ENCODE results near the gene ATIC. TPM values are rescaled to one million over a fixed set of nuclear protein-coding genes. Genes with fewer than 3 reads are reported as not detected.

ATIC gene
- polyA plus RNA-seq, 1 experiment: 83.0 TPM

- Histone ChIP-seq H3K4me3 (ENCODE audit: low read depth, low read length) (no peak overlapping the region), H3K36me3 (ENCODE audit: control insufficient read depth, insufficient read depth, low read length) (no peaks in the 10 kb centered on the region), H3K27me3 (ENCODE audit: control insufficient read depth, insufficient read depth, low read length) (no peaks in the 10 kb centered on the region)
- ChIA-PET CTCF (no interaction called here), POLR2A (no interaction called here)
- no peak for DNase-seq (ENCODE audit: low read depth)
- no peak for TF ChIP-seq CTCF (IDR thresholded peaks at IDR 0.05; ENCODE audit: insufficient read depth, low read depth, low read length)
Observed at GRCh38 chr2:215275824-215276223, 36.0 kb upstream of the ATIC start.

- H3K27me3 ChIP-seq (ENCODE audit: control insufficient read depth, insufficient read depth, low read length): no peaks in the 10 kb centered on the region
- DNase-seq (ENCODE audit: low read depth): no peak
- H3K4me3 ChIP-seq (ENCODE audit: low read depth, low read length): no peak overlapping the region
- CTCF ChIA-PET: interaction anchor here (1.3 kb wide), 1 partner anchor 8 kb away, joined by 6 read pairs; no protein-coding TSS in a partner anchor
- H3K36me3 ChIP-seq (ENCODE audit: control insufficient read depth, insufficient read depth, low read length): no peaks in the 10 kb centered on the region
- POLR2A ChIA-PET: no interaction called here
- no peak for TF ChIP-seq CTCF (IDR thresholded peaks at IDR 0.05; ENCODE audit: insufficient read depth, low read depth, low read length)
Observed at GRCh38 chr2:215277944-215278343, 33.9 kb upstream of the ATIC start.

- no peaks in the 10 kb centered on the region for H3K27me3 ChIP-seq (ENCODE audit: control insufficient read depth, insufficient read depth, low read length)
- no peak for DNase-seq (ENCODE audit: low read depth)
- CTCF ChIA-PET: interaction anchor here (0.9 to 1.5 kb wide), 2 partner anchors 10 to 16 kb away, joined by 3 read pairs; no protein-coding TSS in a partner anchor
- POLR2A ChIA-PET: no interaction called here
- no peaks in the 10 kb centered on the region for H3K36me3 ChIP-seq (ENCODE audit: control insufficient read depth, insufficient read depth, low read length)
- no peak for TF ChIP-seq CTCF (IDR thresholded peaks at IDR 0.05; ENCODE audit: insufficient read depth, low read depth, low read length)
- H3K4me3 ChIP-seq (ENCODE audit: low read depth, low read length): no peak overlapping the region
Observed at GRCh38 chr2:215280326-215280725, 31.5 kb upstream of the ATIC start.

- ChIA-PET CTCF (interaction anchor here (3.2 kb wide), 1 partner anchor 13 kb away, joined by 14 read pairs; no protein-coding TSS in a partner anchor), POLR2A (no interaction called here)
- no peak overlapping the region for H3K4me3 ChIP-seq (ENCODE audit: low read depth, low read length)
- H3K27me3 ChIP-seq (ENCODE audit: control insufficient read depth, insufficient read depth, low read length): no peaks in the 10 kb centered on the region
- TF ChIP-seq CTCF (IDR thresholded peaks at IDR 0.05; ENCODE audit: insufficient read depth, low read depth, low read length): no peak
- no peak for DNase-seq (ENCODE audit: low read depth)
- no peaks in the 10 kb centered on the region for H3K36me3 ChIP-seq (ENCODE audit: control insufficient read depth, insufficient read depth, low read length)
Observed at GRCh38 chr2:215283221-215283620, 28.6 kb upstream of the ATIC start.

GRCh38 chr2:215286309-215286708 lies 25.6 kb upstream of the ATIC start:
- no peak for TF ChIP-seq CTCF (IDR thresholded peaks at IDR 0.05; ENCODE audit: insufficient read depth, low read depth, low read length)
- ChIA-PET POLR2A (no interaction called here), CTCF (interaction anchor here (0.7 kb wide), 1 partner anchor 585 kb away, joined by 3 read pairs; no protein-coding TSS in a partner anchor)
- DNase-seq (ENCODE audit: low read depth): no peak
- Histone ChIP-seq H3K36me3 (ENCODE audit: control insufficient read depth, insufficient read depth, low read length) (no peaks in the 10 kb centered on the region), H3K4me3 (ENCODE audit: low read depth, low read length) (no peak overlapping the region), H3K27me3 (ENCODE audit: control insufficient read depth, insufficient read depth, low read length) (no peaks in the 10 kb centered on the region)

Data from BJ (cell line).